Neural progenitor cell (in vitro differentiated cells): ENCODE results near the gene FAM20C. TPM values are rescaled to one million over a fixed set of nuclear protein-coding genes. Genes with fewer than 3 reads are reported as not detected.

ENCODE experiments used
- DNase-seq: peaks from one replicate; pipeline ENCODE4 v3.0.0-alpha.2; 2016; ENCODE audit warnings: low spot score
- H2AFZ ChIP-seq: fragments of 200-600 bp; sonication (generic); replicated peaks from 2 replicates; pipeline ENCODE4 v1.6.1; 2016; ENCODE audit warnings: antibody characterized with exemption
- H3F3A ChIP-seq: fragments of 200-600 bp; sonication (generic); 2 replicates; pipeline ENCODE4 v1.6.1; 2016; ENCODE audit warnings: antibody characterized with exemption, low read depth
- H3K27ac ChIP-seq: fragments of 200-600 bp; sonication (generic); 2 replicates; pipeline ENCODE4 v1.5.1; 2016; ENCODE audit warnings: mild to moderate bottlenecking
- H3K27me3 ChIP-seq: fragments of 200-600 bp; sonication (generic); 2 replicates; pipeline ENCODE4 v1.6.1; 2016; ENCODE audit warnings: mild to moderate bottlenecking, moderate library complexity
- H3K36me3 ChIP-seq: fragments of 200-600 bp; sonication (generic); 2 replicates; pipeline ENCODE4 v1.5.1; 2016
- H3K4me1 ChIP-seq: fragments of 200-600 bp; sonication (generic); 2 replicates; pipeline ENCODE4 v1.6.1; 2016; ENCODE audit warnings: mixed run types
- H3K4me2 ChIP-seq: fragments of 200-600 bp; sonication (generic); 2 replicates; pipeline ENCODE4 v1.6.1; 2016
- H3K4me3 ChIP-seq: fragments of 200-600 bp; sonication (generic); 2 replicates; pipeline ENCODE4 v1.5.1; 2016
- H3K79me2 ChIP-seq: fragments of 200-600 bp; sonication (generic); 2 replicates; pipeline ENCODE4 v1.6.1; 2016; ENCODE audit warnings: low read depth
- H3K9ac ChIP-seq: fragments of 200-600 bp; sonication (generic); 2 replicates; pipeline ENCODE4 v1.6.1; 2016
- H3K9me3 ChIP-seq: fragments of 200-600 bp; sonication (generic); 2 replicates; pipeline ENCODE4 v1.5.1; 2016; ENCODE audit warnings: low read depth
- H4K20me1 ChIP-seq: fragments of 200-600 bp; sonication (generic); 2 replicates; pipeline ENCODE4 v1.6.1; 2016; ENCODE audit warnings: low read depth
- H3K27ac Mint-ChIP-seq: 3 replicates; pipeline ENCODE4 v1.8.0; 2021; ENCODE audit warnings: mixed read lengths
- H3K27me3 Mint-ChIP-seq: 2 replicates; pipeline ENCODE4 v1.8.0; 2022; ENCODE audit warnings: low read depth, mild to moderate bottlenecking, inconsistent platforms, moderate library complexity, mixed read lengths; ENCODE audit not compliant: insufficient read depth
- H3K36me3 Mint-ChIP-seq: 3 replicates; pipeline ENCODE4 v1.8.0; 2021; ENCODE audit warnings: mixed read lengths
- H3K4me1 Mint-ChIP-seq: 3 replicates; pipeline ENCODE4 v1.8.0; 2021; ENCODE audit warnings: mixed read lengths
- H3K4me3 Mint-ChIP-seq: 3 replicates; pipeline ENCODE4 v1.8.0; 2021; ENCODE audit warnings: mild to moderate bottlenecking, moderate library complexity, mixed read lengths
- H3K9me3 Mint-ChIP-seq: 3 replicates; pipeline ENCODE4 v1.8.0; 2020; ENCODE audit warnings: mixed read lengths
- CTCF ChIP-seq: fragments of 200-600 bp; sonication (generic); IDR thresholded peaks from 2 replicates; pipeline ENCODE4 v1.5.1; 2017; ENCODE audit warnings: antibody characterized with exemption, mild to moderate bottlenecking
- EZH2 ChIP-seq: fragments of 200-600 bp; sonication (generic); IDR thresholded peaks from 2 replicates; pipeline ENCODE4 v1.6.1; 2017; ENCODE audit warnings: antibody characterized with exemption, mild to moderate bottlenecking, moderate library complexity
- EZH2phosphoT487 ChIP-seq: fragments of 200-600 bp; sonication (generic); IDR thresholded peaks from 2 replicates; pipeline ENCODE4 v1.6.1; 2017; ENCODE audit warnings: antibody characterized with exemption
- total RNA-seq: library from RNA; depleted of rRNA; stranded (reverse); fragments of >200 nt; gene quantifications from 2 replicates; pipeline ENCODE4 v1.2.3, GENCODE V29; 2015; ENCODE audit warnings: low replicate concordance

The FAM20C gene
- total RNA-seq, 1 donor from 2014 or later = 3.8 TPM

DNA sequence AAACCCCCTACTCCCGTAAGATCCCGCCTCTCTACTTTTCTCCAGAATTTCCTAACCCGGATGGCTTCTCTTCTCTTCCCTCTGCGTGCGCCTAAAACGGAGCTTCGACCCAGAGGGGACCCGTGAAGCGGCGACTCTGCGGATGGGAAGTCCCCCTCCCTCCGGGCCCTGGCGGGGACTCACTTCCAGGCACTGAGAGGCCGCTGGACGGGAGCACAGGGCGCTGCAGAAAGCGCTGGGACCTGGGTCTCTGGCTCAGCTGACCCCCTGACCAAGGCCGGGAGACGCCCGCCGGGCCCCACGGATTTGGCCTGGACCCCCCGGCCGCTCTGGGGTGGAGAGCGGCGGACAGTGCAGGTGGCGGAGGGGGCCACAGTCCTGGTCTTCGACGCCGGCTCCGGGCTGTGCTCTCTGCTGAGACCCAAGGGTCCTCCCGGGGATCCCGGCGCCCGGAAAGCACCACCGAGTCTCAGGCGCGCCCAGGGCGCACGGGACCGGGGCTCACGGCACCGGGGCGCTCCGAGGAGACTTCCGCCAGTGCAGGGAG is 96.9 kb downstream of the FAM20C start:
- DNase-seq = no peak
- H2AFZ ChIP-seq = no peak overlapping the region
- H3K9me3 Mint-ChIP-seq = peaks cover 3% of the 10 kb centered on the region
- TF ChIP-seq CTCF = no peak
- H3K4me1 ChIP-seq = no peaks in the 10 kb centered on the region
- no peaks in the 10 kb centered on the region for H3K27me3 ChIP-seq
- no peaks in the 10 kb centered on the region for H4K20me1 ChIP-seq
- H3K4me2 ChIP-seq = no peak overlapping the region
- no peak overlapping the region for H3K27ac ChIP-seq
- H3K4me3 Mint-ChIP-seq = no peak overlapping the region
- no peaks in the 10 kb centered on the region for H3K4me1 Mint-ChIP-seq
- H3K4me3 ChIP-seq = no peak overlapping the region
- H3K36me3 ChIP-seq = no peaks in the 10 kb centered on the region
- no peaks in the 10 kb centered on the region for H3K79me2 ChIP-seq
- no peaks in the 10 kb centered on the region for H3K36me3 Mint-ChIP-seq
- H3K9me3 ChIP-seq = no peaks in the 10 kb centered on the region
- H3K27ac Mint-ChIP-seq = no peak overlapping the region
- H3K9ac ChIP-seq = no peak overlapping the region
- peaks cover 54% of the 10 kb centered on the region for H3K27me3 Mint-ChIP-seq
- no peaks in the 10 kb centered on the region for H3F3A ChIP-seq

DNA sequence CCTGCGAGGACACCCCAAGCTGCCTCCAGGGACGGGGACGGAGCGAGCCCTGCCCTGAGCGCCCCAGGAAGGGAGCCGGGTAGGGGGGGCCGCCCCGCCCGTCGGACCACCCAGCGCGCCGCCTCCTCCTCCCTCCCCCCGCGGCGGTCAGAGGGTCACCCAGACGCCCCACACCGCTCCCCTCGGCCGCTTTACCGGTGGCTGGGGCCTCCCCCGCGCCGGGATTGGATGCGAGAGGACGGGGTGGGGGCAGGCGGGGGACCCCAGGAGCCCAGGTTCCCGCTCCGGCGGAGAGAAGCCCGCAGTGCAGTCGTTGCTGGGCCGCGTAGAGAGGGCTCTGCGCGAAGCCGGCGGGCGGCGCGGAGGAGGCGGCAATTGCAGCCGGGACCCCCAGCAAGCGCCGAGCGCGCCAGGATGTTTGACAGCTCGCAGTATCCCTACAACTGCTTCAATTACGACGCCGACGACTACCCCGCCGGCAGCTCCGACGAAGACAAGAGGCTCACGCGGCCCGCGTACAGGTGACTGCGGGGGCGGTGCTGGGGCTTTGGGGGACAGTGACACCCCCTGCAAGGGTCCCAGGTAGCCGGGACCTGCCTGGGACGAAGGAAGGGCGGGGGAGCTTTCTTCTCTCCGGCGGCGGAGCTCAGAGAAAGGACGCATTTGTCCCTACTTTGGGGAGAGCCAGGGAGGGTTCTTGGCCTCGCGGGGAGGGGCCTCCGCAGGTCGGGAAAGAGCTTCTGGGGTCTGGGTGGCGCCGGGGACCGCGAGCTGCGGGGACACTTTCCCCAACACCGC is 97.6 kb downstream of the FAM20C start, which contains the start of gene FOXL3:
Gene FOXL3, plus strand, starts transcription at position 415 of the 798 bp plus-strand sequence. Its CDS starts 0 bp downstream, at position 415.
- H3K36me3 Mint-ChIP-seq = no peaks in the 10 kb centered on the region
- no peak within 1 kb of the TSS for H3K27ac Mint-ChIP-seq
- Histone ChIP-seq H4K20me1 (no peaks in the 10 kb centered on the region), H3K4me2 (no peak within 1 kb of the TSS), H2AFZ (no peak within 1 kb of the TSS), H3K36me3 (no peaks in the 10 kb centered on the region), H3K4me3 (no peak within 1 kb of the TSS), H3K27ac (no peak within 1 kb of the TSS), H3K9me3 (no peaks in the 10 kb centered on the region), H3K79me2 (no peaks in the 10 kb centered on the region), H3K9ac (no peak within 1 kb of the TSS), H3K4me1 (no peaks in the 10 kb centered on the region), H3K27me3 (no peaks in the 10 kb centered on the region), H3F3A (no peaks in the 10 kb centered on the region)
- peaks cover 56% of the 10 kb centered on the region for H3K27me3 Mint-ChIP-seq
- no peak for TF ChIP-seq CTCF
- no peak for TF ChIP-seq EZH2
- TF ChIP-seq EZH2phosphoT487 = no peak
- peaks cover 3% of the 10 kb centered on the region for H3K9me3 Mint-ChIP-seq
- H3K4me3 Mint-ChIP-seq = no peak within 1 kb of the TSS
- no peak for DNase-seq
- no peaks in the 10 kb centered on the region for H3K4me1 Mint-ChIP-seq

DNA sequence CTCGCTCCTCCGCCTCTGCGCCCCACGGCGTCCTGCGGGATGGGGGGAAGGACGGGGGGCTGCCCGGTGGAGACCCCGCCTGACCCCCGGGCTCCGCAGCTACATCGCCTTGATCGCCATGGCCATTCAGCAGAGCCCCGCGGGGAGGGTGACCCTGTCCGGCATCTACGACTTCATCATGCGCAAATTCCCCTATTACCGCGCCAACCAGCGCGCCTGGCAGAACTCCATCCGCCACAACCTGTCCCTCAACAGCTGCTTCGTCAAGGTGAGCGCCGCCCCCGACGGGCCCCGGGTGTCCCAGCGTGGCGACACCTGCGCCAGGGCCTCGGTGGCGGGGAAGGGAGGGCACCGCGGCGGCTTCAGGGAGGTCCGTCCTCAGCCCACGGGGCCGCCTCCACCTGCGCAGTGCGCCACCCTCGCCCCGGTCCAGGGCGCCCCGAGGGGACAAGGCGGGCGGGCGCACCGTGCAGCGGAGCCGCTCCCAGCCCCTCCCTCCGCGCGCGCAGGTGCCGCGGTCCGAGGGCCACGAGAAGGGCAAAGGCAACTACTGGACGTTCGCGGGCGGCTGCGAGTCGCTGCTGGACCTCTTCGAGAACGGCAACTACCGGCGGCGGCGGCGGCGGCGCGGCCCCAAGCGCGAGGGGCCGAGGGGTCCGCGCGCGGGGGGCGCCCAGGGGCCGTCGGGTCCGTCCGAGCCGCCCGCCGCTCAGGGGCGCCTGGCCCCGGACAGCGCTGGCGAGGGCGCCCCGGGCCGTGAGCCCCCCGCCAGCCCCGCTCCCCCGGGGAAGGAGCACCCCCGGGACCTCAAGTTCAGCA is 98.4 kb downstream of the FAM20C start:
- no peaks in the 10 kb centered on the region for H3F3A ChIP-seq
- TF ChIP-seq EZH2 (no peak), CTCF (no peak), EZH2phosphoT487 (no peak)
- Mint-ChIP-seq H3K9me3 (peaks cover 3% of the 10 kb centered on the region), H3K27me3 (peaks cover 55% of the 10 kb centered on the region), H3K4me1 (no peaks in the 10 kb centered on the region), H3K36me3 (no peaks in the 10 kb centered on the region), H3K27ac (no peak overlapping the region), H3K4me3 (no peak overlapping the region)
- H3K27me3 ChIP-seq = no peaks in the 10 kb centered on the region
- DNase-seq = no peak
- no peaks in the 10 kb centered on the region for H3K4me1 ChIP-seq
- H3K9ac ChIP-seq = no peak overlapping the region
- H3K79me2 ChIP-seq = no peaks in the 10 kb centered on the region
- no peak overlapping the region for H3K27ac ChIP-seq
- no peaks in the 10 kb centered on the region for H3K36me3 ChIP-seq
- no peak overlapping the region for H3K4me3 ChIP-seq
- no peaks in the 10 kb centered on the region for H3K9me3 ChIP-seq
- H3K4me2 ChIP-seq = no peak overlapping the region
- H2AFZ ChIP-seq = no peak overlapping the region
- H4K20me1 ChIP-seq = no peaks in the 10 kb centered on the region
